HG03575 (cell line): ENCODE data around the gene ETV1.

Experiments used
- ATAC-seq: cut with Tn5 transposase; IDR thresholded peaks from one replicate; pipeline ENCODE4 v1.9.1; 2021; ENCODE audit not compliant: unreplicated experiment, insufficient number of reproducible peaks, low FRiP score; ENCODE audit errors: extremely low read depth

ETV1 gene

GRCh38 chr7:13898957-13899670 lies 90.4 kb downstream of the ETV1 start:
- ATAC-seq = no peak

GRCh38 chr7:13897819-13898218 lies 91.6 kb downstream of the ETV1 start:
- no peak for ATAC-seq

GRCh38 chr7:13894954-13895353 lies 94.5 kb downstream of the ETV1 start:
- ATAC-seq = no peak

GRCh38 chr7:13894377-13894776 lies 95.1 kb downstream of the ETV1 start:
- no peak for ATAC-seq

GRCh38 chr7:13890793-13891192 lies 98.7 kb downstream of the ETV1 start:
- ATAC-seq = no peak

- ATAC-seq = no peak
Measured at GRCh38 chr7:13886356-13886755, 103.1 kb downstream of the ETV1 start.

- ATAC-seq = no peak
Measured at GRCh38 chr7:13882051-13882450, 107.4 kb downstream of the ETV1 start.

GRCh38 chr7:13880789-13881188 lies 108.7 kb downstream of the ETV1 start:
- ATAC-seq = no peak

GRCh38 chr7:13879994-13880686 lies 109.3 kb downstream of the ETV1 start:
- no peak for ATAC-seq

GRCh38 chr7:13879143-13879542 lies 110.3 kb downstream of the ETV1 start:
- ATAC-seq = no peak

GRCh38 chr7:13878154-13878553 lies 111.3 kb downstream of the ETV1 start:
- ATAC-seq = no peak

GRCh38 chr7:13875496-13876074 lies 113.9 kb downstream of the ETV1 start:
- no peak for ATAC-seq

GRCh38 chr7:13874783-13875182 lies 114.7 kb downstream of the ETV1 start:
- no peak for ATAC-seq

GRCh38 chr7:13872709-13873108 lies 116.8 kb downstream of the ETV1 start:
- ATAC-seq = no peak

- no peak for ATAC-seq
Measured at GRCh38 chr7:13871008-13871407, 118.5 kb downstream of the ETV1 start.

- no peak for ATAC-seq
Measured at GRCh38 chr7:13860734-13861133, 128.7 kb downstream of the ETV1 start.

GRCh38 chr7:13856012-13856411 lies 133.5 kb downstream of the ETV1 start:
- ATAC-seq = no peak

GRCh38 chr7:13852281-13852968 lies 137.0 kb downstream of the ETV1 start:
- ATAC-seq = no peak

GRCh38 chr7:13851736-13852135 lies 137.7 kb downstream of the ETV1 start:
- ATAC-seq = no peak
